Transverse colon (tissue), 4 donors: ENCODE data around the gene TCTN3. TPM values are rescaled to one million over a fixed set of nuclear protein-coding genes. Genes with fewer than 3 reads are reported as not detected.

Source experiments
- DNase-seq: peaks from one replicate; pipeline ENCODE4 v3.0.0-alpha.2; 2019
- H3K27ac ChIP-seq, 4 donors: fragments of 200-600 bp; sonication (generic); 2 replicates each; pipeline ENCODE4 v1.5.1; 2016 to 2018; ENCODE audit warnings: inconsistent platforms in 4 of 4
- H3K27me3 ChIP-seq: fragments of 200-600 bp; sonication (generic); 2 replicates; pipeline ENCODE4 v1.5.1; 2017; ENCODE audit warnings: inconsistent platforms
- H3K36me3 ChIP-seq, 4 donors: fragments of 200-600 bp; sonication (generic); 2 replicates each; pipeline ENCODE4 v1.5.1; 2017 to 2019; ENCODE audit warnings: inconsistent platforms in 4 of 4
- H3K4me1 ChIP-seq, 4 donors: fragments of 200-600 bp; sonication (generic); 2 replicates each; pipeline ENCODE4 v1.5.1; 2017 to 2020; ENCODE audit warnings: inconsistent platforms in 4 of 4
- H3K4me3 ChIP-seq, 4 donors: fragments of 200-600 bp; sonication (generic); 1 replicate in 1 of 4; 2 replicates in 3 of 4; pipeline versions ENCODE4 v1.5.1 to v1.6.1; 2017 to 2019; ENCODE audit warnings: inconsistent platforms in 4 of 4
- H3K9me3 ChIP-seq, 2 donors: fragments of 200-600 bp; sonication (generic); 2 replicates each; pipeline ENCODE4 v1.5.1; 2017 to 2019; ENCODE audit warnings: inconsistent platforms in 2 of 2
- EP300 ChIP-seq: sonication (generic); formaldehyde crosslinking; IDR thresholded peaks from one replicate; pipeline ENCODE4 v1.6.1; 2017; ENCODE audit warnings: antibody characterized with exemption, low read depth
- POLR2A ChIP-seq: fragments of 450-650 bp; IDR thresholded peaks from one replicate; pipeline ENCODE4 v1.6.1; 2016; ENCODE audit warnings: antibody characterized with exemption, mild to moderate bottlenecking, moderate library complexity
- POLR2AphosphoS5 ChIP-seq, 3 donors: sonication (generic); formaldehyde crosslinking; IDR thresholded peaks; one replicate each; pipeline ENCODE4 v1.6.1; 2016; ENCODE audit warnings: antibody characterized with exemption in 3 of 3
- WGBS, 2 donors: methylation state at CpG; one replicate each; pipeline ENCODE4 v1.1.5; 2018; ENCODE audit warnings: low coverage in 1 of 2; 5-methylcytosine and 5-hydroxymethylcytosine counted together
- in situ Hi-C, 4 donors: fragments of 200-750 bp; cut with MboI; loops; one replicate each; pipeline versions ENCODE4 v1.15.0 to v1.15.1; 2017; ENCODE audit warnings: low sequenced_read_pairs in 3 of 4, low pct_ligation_motif_present in 1 of 4, low pct_unique_long_range_greater_than_20kb in 1 of 4
- intact Hi-C: fragments of 100-400 bp; cut with DNase I; formaldehyde crosslinking; loops from one replicate; pipeline ENCODE4 v1.15.1; 2023; ENCODE audit warnings: low total_unique reads
- total RNA-seq, 4 donors: library from RNA; depleted of rRNA; stranded (reverse); fragments of >200 nt; gene quantifications; one replicate each; pipeline ENCODE4 v1.1.0, GENCODE V29; 2016
- TF ChIP-seq, protein P1 (sequence below), 5 experiments: fragments of 200-600 bp in 3 of 5; fragments of 450-650 bp in 2 of 5; sonication (generic) in 3 of 5; IDR thresholded peaks; 1 replicate in 2 of 5; 2 replicates in 3 of 5; pipeline ENCODE4 v1.5.1; 2016 to 2017; ENCODE audit warnings: antibody characterized with exemption in 5 of 5, inconsistent platforms in 3 of 5, mild to moderate bottlenecking in 2 of 5, moderate library complexity in 1 of 5

Gene TCTN3
- total RNA-seq, 4 donors from 2014 or later: 11.2 to 25.5 (median 20.7) TPM

DNA sequence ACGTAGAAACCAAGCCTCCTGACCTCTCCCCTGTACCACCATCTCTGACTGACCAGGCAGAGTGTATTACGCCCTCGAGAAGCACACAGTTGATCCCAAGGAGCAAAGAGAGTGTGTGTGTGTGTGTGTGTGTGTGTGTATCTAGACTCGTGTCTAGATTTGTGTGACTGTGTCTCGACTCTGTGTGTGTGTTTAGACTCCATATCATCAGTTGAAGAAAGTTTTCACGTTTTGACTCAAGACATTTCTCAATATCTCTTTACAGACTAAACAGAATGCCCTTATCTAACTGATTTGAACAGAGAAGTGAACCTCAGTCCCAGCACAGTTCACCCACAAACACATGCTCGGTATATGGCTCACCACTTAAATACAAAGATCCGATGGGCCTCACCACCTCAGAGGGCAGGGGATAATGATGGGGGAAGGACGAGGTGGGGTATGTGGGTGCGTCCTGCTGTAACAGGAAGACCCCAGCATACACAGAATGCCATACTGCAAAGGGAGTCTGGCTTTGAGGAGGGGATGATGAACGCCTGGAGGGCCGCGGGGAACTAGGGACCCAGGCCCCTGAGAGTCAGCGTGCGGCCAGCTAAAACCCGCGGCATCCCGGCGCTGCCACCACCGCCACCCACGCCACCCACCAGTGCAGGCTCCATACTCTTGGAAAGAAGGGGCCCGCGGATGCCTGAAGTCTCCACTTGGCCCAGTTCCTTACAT is 38.0 kb downstream of the TCTN3 start:
- Histone ChIP-seq H3K27ac (peak overlapping the region; percentile 72 to 86 (median 84)), H3K9me3 (no peaks in the 10 kb centered on the region), H3K4me3 (peak overlapping the region; percentile 73 to 88 (median 87)), H3K36me3 (peaks cover 0 to 25% (median 9%) of the 10 kb centered on the region in 4 donors), H3K27me3 (no peaks in the 10 kb centered on the region), H3K4me1 (peaks cover 0 to 26% (median 13%) of the 10 kb centered on the region in 4 donors)
- 9 to 11% methylated on average over 9 to 19 of the region's 23 CpGs for WGBS, 2 donors
- in situ Hi-C loops (no loop called here), intact Hi-C loops (no loop called here)
- TF ChIP-seq EP300 (no peak), POLR2A (peak; percentile 20), POLR2AphosphoS5 (IDR thresholded peaks at IDR 0.05) (no peak)
- TF ChIP-seq, protein P1, sequence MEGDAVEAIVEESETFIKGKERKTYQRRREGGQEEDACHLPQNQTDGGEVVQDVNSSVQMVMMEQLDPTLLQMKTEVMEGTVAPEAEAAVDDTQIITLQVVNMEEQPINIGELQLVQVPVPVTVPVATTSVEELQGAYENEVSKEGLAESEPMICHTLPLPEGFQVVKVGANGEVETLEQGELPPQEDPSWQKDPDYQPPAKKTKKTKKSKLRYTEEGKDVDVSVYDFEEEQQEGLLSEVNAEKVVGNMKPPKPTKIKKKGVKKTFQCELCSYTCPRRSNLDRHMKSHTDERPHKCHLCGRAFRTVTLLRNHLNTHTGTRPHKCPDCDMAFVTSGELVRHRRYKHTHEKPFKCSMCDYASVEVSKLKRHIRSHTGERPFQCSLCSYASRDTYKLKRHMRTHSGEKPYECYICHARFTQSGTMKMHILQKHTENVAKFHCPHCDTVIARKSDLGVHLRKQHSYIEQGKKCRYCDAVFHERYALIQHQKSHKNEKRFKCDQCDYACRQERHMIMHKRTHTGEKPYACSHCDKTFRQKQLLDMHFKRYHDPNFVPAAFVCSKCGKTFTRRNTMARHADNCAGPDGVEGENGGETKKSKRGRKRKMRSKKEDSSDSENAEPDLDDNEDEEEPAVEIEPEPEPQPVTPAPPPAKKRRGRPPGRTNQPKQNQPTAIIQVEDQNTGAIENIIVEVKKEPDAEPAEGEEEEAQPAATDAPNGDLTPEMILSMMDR (IDR thresholded peaks at IDR 0.05): no peak
- DNase-seq: peak; percentile 19

DNA sequence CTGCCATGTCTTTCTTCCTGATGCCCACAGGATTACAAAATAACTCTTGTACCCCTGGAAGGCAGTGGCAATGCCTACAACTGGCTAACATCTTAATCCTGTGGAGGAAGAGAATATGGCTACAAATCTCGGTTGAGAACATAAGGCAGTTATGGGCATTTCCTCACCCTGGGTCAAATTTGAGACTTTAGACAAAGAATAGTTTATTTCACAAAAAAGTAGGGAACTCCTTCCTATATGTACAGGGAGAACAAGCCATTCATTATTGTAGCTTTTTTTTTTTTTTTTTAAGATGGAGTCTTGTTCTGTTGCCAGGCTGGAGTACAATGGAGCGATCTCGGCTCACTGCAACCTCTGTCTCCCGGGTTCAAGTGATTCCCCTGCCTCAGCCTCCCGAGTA is 39.8 kb downstream of the TCTN3 start:
- no peak overlapping the region for H3K4me3 ChIP-seq
- WGBS, 2 donors: 91 to 100% methylated on average over 4 to 5 of the region's 5 CpGs
- no peaks in the 10 kb centered on the region for H3K9me3 ChIP-seq
- TF ChIP-seq EP300: no peak
- peaks cover 0 to 26% (median 13%) of the 10 kb centered on the region in 4 donors for H3K4me1 ChIP-seq
- peaks cover 0 to 28% (median 9%) of the 10 kb centered on the region in 4 donors for H3K36me3 ChIP-seq
- no peak for DNase-seq
- intact Hi-C loops (no loop called here), in situ Hi-C loops (no loop called here)
- H3K27ac ChIP-seq: no peak overlapping the region
- H3K27me3 ChIP-seq: no peaks in the 10 kb centered on the region

DNA sequence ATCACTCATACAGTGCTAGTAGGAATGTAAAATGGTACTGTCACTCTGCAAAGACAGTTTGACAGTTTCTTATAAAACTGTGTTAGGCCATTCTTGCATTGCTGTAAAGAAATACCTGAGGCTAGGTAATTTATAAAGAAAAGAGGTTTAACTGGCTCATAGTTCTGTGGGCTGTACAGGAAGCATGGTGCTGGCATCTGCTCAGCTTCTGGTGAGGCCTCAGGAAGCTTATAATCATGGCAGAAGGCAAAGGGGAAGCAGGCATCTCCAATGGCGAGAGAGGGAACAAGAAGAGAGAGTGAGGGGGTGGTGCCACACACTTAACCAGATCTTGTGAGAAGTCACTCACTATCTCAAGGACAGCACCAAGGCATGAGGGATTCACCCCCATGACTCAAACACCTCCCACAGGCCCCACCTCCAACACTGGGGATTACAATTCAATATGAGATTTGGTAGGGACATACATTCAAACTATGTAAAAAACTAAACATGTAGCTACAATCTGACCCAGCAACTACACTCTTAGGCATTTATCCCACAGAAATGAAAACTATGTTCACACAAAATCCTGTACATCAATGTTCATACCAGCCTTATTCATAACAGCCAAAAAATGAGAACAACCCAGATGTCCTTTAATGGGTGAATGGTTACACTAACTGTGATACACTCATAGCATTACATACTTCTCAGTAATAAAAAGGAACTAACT is 42.2 kb downstream of the TCTN3 start:
- DNase-seq: no peak
- in situ Hi-C loops: no loop called here
- 91% methylated on average over 1 of the region's 1 CpG; no CpG with 5 or more reads in 1 of the 2 donors for WGBS, 2 donors
- no peaks in the 10 kb centered on the region for H3K27me3 ChIP-seq
- peaks cover 0 to 33% (median 9%) of the 10 kb centered on the region in 4 donors for H3K36me3 ChIP-seq
- no peak overlapping the region for H3K4me3 ChIP-seq
- H3K9me3 ChIP-seq: no peaks in the 10 kb centered on the region
- H3K27ac ChIP-seq: no peak overlapping the region
- peaks cover 0 to 21% (median 10%) of the 10 kb centered on the region in 4 donors for H3K4me1 ChIP-seq
- TF ChIP-seq POLR2A: no peak
- no peak for TF ChIP-seq POLR2AphosphoS5 (IDR thresholded peaks at IDR 0.05)
- no peak for TF ChIP-seq EP300
- TF ChIP-seq, protein P1 (IDR thresholded peaks at IDR 0.05): no peak
- intact Hi-C loops: no loop called here

DNA sequence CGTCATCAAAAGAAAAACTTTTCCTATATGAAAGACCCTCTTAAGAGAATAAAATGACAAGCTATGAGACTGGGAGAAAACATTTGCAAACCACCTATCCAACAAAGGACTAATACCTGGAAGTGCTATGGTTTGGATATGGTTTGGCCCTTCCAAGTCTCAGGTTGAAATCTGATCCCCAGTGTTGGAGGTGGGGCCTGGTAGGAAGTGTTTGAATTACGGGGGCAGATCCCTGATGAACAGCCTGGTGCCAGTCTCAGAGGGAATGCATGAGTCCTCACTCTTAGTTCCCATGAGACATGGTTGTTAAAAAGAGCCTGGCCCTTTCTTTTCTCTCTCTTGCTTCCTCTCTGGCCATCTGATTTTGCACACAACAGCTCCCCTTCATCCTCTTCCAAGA is 43.5 kb downstream of the TCTN3 start:
- no peaks in the 10 kb centered on the region for H3K27me3 ChIP-seq
- 76 to 93% methylated on average over 2 of the region's 2 CpGs for WGBS, 2 donors
- H3K36me3 ChIP-seq: peaks cover 0 to 33% (median 9%) of the 10 kb centered on the region in 4 donors
- no peak for TF ChIP-seq POLR2A
- TF ChIP-seq EP300: no peak
- no peak for TF ChIP-seq POLR2AphosphoS5 (IDR thresholded peaks at IDR 0.05)
- TF ChIP-seq, protein P1 (IDR thresholded peaks at IDR 0.05): no peak
- H3K4me3 ChIP-seq: no peak overlapping the region
- no peaks in the 10 kb centered on the region for H3K9me3 ChIP-seq
- in situ Hi-C loops: no loop called here
- no peak for DNase-seq
- intact Hi-C loops: no loop called here
- peaks cover 0 to 27% (median 12%) of the 10 kb centered on the region in 4 donors for H3K4me1 ChIP-seq
- no peak overlapping the region for H3K27ac ChIP-seq
